Fibroblast of the aortic adventitia (primary cell): Measurements from ENCODE around the gene UBE2N. TPM values are rescaled to one million over a fixed set of nuclear protein-coding genes. Genes with fewer than 3 reads are reported as not detected.
"Not testable (repeated sequence)": the region's sequence is repeated elsewhere in the genome, so short reads cannot be mapped to it uniquely, and the experiment has no call there.

Source experiments
- DNase-seq: peaks from one replicate; pipeline ENCODE4 v3.0.0-alpha.2; 2010; ENCODE audit warnings: low read depth
- H3K4me3 ChIP-seq: 2 replicates; pipeline ENCODE4 v1.5.1; 2011; ENCODE audit warnings: low read depth, mild to moderate bottlenecking, control low read depth, low read length, moderate library complexity
- total RNA-seq: library from RNA; depleted of rRNA; stranded (reverse); fragments of >200 nt; gene quantifications from 2 replicates; pipeline ENCODE4 v1.2.3, GENCODE V29; 2012; ENCODE audit warnings: low replicate concordance
- TF ChIP-seq, protein P1 (sequence below): IDR thresholded peaks from 2 replicates; pipeline ENCODE4 v1.5.1; 2011; ENCODE audit warnings: mild to moderate bottlenecking, low read length, control low read depth, inconsistent platforms; ENCODE audit not compliant: insufficient read depth

Gene UBE2N
- total RNA-seq, 1 donor, result 63.5 TPM

DNA sequence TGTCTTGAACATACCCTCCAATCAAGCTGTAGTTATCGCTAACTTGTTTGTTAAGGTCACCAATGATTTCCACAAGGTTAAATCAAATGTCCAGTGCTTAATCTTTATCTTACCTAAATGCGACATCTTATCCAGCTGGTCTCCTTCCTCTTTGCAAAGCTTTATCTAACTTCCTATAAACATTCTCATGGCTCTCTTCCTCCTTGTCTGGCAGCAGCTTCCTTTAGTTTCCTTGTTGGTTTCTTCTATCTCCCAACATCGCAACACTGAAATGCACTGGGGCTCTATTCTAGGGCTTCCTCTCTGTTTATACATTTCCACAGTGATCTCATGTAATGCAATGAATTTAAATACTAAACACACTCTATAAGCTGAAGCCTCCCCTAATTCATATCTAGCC, 28.7 kb downstream of the UBE2N start:
- H3K4me3 ChIP-seq, result no peak overlapping the region
- DNase-seq, result no peak
- TF ChIP-seq, protein P1, sequence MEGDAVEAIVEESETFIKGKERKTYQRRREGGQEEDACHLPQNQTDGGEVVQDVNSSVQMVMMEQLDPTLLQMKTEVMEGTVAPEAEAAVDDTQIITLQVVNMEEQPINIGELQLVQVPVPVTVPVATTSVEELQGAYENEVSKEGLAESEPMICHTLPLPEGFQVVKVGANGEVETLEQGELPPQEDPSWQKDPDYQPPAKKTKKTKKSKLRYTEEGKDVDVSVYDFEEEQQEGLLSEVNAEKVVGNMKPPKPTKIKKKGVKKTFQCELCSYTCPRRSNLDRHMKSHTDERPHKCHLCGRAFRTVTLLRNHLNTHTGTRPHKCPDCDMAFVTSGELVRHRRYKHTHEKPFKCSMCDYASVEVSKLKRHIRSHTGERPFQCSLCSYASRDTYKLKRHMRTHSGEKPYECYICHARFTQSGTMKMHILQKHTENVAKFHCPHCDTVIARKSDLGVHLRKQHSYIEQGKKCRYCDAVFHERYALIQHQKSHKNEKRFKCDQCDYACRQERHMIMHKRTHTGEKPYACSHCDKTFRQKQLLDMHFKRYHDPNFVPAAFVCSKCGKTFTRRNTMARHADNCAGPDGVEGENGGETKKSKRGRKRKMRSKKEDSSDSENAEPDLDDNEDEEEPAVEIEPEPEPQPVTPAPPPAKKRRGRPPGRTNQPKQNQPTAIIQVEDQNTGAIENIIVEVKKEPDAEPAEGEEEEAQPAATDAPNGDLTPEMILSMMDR, result no peak

DNA sequence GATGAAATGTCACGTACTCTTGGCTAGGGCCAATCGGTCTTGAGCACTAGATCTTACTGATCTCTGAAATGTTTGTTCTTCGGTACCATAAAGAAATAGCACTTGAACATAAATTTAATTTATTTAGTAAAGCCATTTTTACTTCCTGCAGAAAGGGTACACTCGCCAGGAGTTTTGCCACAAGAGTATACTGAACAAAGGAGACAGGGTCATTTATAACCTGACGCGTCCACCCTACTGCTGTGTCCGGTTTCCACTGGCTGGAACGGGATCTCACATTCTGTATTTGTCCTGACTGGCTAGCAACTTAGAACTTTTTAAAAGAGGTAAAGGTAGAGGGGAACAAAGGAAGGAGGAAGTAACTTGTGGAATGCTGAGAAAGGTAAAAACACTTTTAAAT, 29.4 kb downstream of the UBE2N start:
- H3K4me3 ChIP-seq, DNase-seq: not testable (repeated sequence)

DNA sequence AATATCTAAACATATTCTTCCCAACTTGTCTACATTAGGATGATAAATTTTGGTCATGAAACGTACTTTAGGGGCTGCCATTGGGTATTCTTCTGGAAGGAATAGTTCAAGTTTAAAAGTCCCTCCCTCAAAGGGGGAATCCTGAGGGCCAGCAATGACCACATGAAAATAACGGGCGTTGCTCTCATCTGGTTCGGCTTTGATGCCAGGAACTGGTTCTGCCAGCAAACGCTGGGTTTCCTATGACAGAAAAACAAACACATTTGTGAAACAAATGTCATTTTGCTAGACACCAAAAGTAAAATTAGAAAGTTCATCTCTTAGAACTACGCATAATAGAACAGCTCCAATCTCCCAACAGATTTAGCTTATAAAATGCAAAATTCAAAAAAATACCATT, 30.7 kb downstream of the UBE2N start:
- DNase-seq, result peak; percentile 54
- H3K4me3 ChIP-seq, result not testable (repeated sequence)

DNA sequence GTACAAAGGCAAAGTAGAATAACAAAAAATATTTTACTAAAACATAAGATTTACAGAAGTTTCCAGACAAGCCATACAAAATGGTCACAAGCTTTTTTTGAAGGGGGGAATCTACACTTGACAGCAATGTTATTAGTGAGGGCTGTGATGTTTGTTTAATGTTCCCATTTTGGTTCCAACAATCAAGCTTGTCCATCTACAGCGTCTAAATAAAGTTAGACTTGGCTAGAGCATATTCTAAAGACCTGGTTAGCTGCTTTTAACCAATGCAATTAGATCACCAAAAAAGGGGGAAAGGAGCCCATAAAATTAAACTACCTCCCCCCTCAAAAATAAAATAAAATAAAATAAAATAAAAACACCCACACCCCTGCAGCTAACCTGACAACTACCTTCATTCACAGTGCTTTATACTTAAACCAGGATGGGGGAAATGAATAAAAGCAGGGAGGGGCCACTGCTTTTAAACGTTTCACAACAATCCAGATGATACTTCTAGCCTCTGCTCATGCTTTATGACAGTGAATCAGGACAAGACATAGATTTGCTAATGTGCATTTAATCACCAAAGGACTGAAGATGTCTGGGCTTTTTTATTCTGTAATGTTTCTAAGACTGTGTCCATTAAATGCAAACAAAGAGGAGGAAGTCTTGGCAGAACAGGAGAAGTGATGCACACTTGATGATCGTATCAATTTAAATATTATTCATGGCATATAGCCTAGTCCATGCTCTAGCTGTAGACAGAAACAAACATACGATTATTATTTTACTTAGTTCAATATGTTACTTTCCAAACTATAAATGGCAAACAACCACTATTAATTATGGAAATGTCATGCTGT, 32.2 kb downstream of the UBE2N start:
- not testable (repeated sequence) for H3K4me3 ChIP-seq, DNase-seq

DNA sequence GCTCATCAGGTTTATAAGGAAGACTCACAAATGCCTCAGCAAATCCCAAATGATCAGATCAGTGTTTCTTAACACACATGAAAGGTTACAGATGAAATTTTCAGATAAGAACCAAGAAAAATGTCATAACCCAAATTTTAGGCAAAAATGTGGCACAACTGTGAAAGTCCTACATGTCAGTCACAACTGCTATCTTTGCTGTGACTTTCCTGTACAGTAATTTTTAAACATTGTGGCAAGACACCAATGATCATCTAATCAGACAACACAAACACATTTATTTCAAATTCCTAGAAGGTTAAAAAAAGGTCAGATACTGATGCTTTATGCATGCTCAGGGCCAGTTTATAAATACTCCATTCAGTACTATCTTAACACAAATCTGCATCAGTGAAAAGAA, 32.9 kb downstream of the UBE2N start:
- H3K4me3 ChIP-seq, result no peak overlapping the region
- no peak for DNase-seq
- TF ChIP-seq, protein P1, result no peak

DNA sequence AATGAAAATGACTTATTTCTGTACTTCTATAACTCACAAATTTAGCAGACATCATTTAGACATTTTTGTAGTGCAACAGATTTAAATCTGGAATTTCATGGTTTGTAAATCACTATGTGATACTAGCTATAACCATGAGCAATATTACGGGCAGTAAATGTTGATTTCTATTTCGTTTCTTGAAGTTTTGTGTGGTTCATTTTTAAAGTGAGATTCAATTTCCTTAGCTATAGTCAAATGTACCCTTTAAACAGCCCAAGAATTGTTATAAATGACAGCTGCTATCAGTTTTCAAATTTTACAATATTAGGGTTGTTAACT, 33.8 kb downstream of the UBE2N start:
- TF ChIP-seq, protein P1, result no peak
- H3K4me3 ChIP-seq, result no peak overlapping the region
- no peak for DNase-seq

DNA sequence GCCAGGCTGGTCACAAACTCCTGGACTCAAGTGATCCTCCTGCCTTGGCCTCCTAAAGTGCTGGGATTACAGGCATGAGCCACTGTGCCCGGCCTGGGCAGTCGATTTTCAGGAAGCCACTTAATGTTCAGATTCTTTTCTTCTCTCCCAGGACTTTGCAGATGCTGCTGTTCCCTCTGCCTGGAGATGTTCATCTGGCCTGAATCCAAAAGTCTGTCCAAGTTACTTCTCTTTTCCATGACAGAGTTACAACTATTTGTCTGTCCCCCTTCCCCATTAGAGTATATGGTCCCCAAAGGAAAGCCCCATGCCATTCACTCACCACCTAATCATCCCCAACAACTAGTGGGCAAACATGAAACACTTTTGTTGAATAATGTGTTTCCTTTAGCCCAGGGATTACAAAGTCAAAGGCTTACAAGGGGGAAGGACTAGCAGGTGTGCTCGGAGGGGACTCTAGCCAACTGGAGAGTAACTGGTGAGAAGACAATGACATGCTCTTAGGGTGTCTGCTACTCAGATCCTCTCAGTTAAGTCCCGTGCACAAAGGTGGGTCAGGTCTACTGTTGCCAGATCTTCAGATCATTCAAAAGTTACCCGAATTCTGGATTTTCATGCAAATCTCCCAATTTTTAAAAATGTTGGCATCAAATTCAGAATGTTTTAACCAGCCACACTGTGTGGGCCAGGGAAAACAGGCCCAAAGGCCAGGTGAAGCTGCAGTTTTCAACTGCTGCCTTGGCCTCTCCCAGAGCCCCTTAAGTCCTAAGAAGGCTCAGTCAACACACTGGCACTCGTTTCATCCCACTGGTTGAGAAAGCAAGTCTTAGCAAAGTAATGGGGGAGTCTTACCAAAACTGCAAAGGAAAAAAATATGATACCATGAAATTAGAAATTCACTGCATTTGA, 34.4 kb downstream of the UBE2N start:
- TF ChIP-seq, protein P1, result no peak
- H3K4me3 ChIP-seq, result no peak overlapping the region
- DNase-seq, result no peak

DNA sequence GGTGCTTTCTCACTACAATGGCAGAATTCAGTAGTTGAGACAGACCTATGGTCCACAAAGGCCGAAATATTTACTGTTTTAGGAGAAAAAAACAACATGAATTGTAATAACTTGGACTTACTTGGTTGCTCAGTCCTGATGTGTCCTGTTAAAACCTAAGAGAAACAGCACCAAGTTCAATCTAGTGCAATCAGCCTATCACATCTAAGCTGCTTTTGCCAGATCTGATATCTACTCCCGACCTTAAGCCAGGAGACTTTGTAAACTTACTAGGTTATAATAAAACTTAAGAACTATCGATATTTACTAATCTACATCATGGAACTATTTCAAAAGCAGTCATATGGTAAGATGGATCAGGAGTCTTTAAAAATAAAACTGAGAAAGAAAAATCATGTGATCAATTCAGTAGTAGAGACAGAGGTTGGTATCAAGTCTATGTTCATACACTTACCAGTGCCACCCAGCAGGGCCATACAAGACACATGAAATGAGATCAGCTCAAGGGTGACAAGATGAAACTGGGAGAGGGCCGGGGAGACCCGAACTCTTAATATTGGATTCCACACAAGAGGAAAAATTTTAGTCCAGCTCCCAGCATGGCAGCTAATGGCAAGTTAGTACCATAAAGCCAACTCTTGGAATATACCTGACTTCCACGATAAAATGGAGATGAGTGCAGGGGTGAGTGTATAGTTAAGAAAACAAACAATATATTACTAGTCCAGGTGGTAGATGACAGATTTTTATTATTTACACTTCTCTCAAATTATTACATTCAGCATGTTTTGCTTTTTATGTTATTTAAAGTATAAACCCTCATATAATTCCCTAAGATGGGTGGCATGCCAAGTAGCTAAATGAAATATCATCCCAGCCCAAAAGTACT, 36.5 kb downstream of the UBE2N start:
- TF ChIP-seq, protein P1, result no peak
- no peak overlapping the region for H3K4me3 ChIP-seq
- DNase-seq, result no peak
